A673 (cell line): ENCODE results near the gene ENTPD2. TPM values are rescaled to one million over a fixed set of nuclear protein-coding genes. Genes with fewer than 3 reads are reported as not detected.

ENCODE experiments used
- BruUV-seq: library from RNA; stranded (reverse); fragments of 400-500 nt; replicated peaks from 2 replicates; lab custom pipeline; 2021; lab: Mats Ljungman, UMichigan
- CTCF ChIA-PET: fragments of 300-600 bp; sonication (Branson Sonifier 250); formaldehyde crosslinking; loops from one replicate; lab custom pipeline; 2022; ENCODE audit warnings: antibody characterized with exemption; lab: Charles Lee
- POLR2A ChIA-PET: fragments of 300-600 bp; sonication (Branson Sonifier 250); formaldehyde crosslinking; loops from one replicate; lab custom pipeline; 2022; ENCODE audit warnings: antibody characterized with exemption; ENCODE audit not compliant: low non-redundant PET; lab: Charles Lee
- DNase-seq: peaks from one replicate; pipeline ENCODE4 v3.0.0-alpha.2; 2015; ENCODE audit warnings: low spot score
- H3K27ac ChIP-seq: fragments of 200-600 bp; sonication (generic); 2 replicates; pipeline ENCODE4 v1.5.1; 2016; ENCODE audit warnings: mixed run types, low read depth, mild to moderate bottlenecking, mixed read lengths, antibody characterized with exemption, low read length; ENCODE audit not compliant: poor library complexity, severe bottlenecking
- H3K27me3 ChIP-seq: fragments of 200-600 bp; sonication (generic); replicated peaks from 2 replicates; pipeline ENCODE4 v1.6.1; 2017; ENCODE audit warnings: mixed run types, low read depth, mild to moderate bottlenecking, mixed read lengths, antibody characterized with exemption, low read length; ENCODE audit not compliant: insufficient read depth, poor library complexity
- H3K36me3 ChIP-seq: fragments of 200-600 bp; sonication (generic); 2 replicates; pipeline ENCODE4 v1.6.1; 2016; ENCODE audit warnings: mixed run types, mild to moderate bottlenecking, mixed read lengths, antibody characterized with exemption, low read length; ENCODE audit not compliant: insufficient read depth, poor library complexity, severe bottlenecking
- H3K4me1 ChIP-seq: fragments of 200-600 bp; sonication (generic); 2 replicates; pipeline ENCODE4 v1.6.1; 2017; ENCODE audit warnings: mixed run types, mild to moderate bottlenecking, mixed read lengths, antibody characterized with exemption, low read length; ENCODE audit not compliant: insufficient read depth, poor library complexity, severe bottlenecking
- H3K4me3 ChIP-seq: fragments of 200-600 bp; sonication (generic); 2 replicates; pipeline ENCODE4 v1.5.1; 2016; ENCODE audit warnings: low read depth, mixed run types, mild to moderate bottlenecking, mixed read lengths, low read length; ENCODE audit not compliant: poor library complexity, severe bottlenecking
- H3K9me3 ChIP-seq: fragments of 200-600 bp; sonication (generic); 2 replicates; pipeline ENCODE4 v1.6.1; 2016; ENCODE audit warnings: mixed run types, low read depth, mild to moderate bottlenecking, mixed read lengths, antibody characterized with exemption, low read length; ENCODE audit not compliant: poor library complexity, severe bottlenecking
- CTCF ChIP-seq: fragments of 300-800, 200-600 bp; sonication (generic); conservative IDR thresholded peaks from 2 replicates; pipeline ENCODE4 v1.5.1; 2017; ENCODE audit warnings: low read depth, mild to moderate bottlenecking, antibody characterized with exemption, low read length, moderate library complexity, mixed read lengths
- EZH2 ChIP-seq: fragments of 200-600 bp; sonication (generic); IDR thresholded peaks from 2 replicates; pipeline ENCODE4 v1.6.1; 2017; ENCODE audit warnings: borderline replicate concordance, low read depth, mild to moderate bottlenecking, mixed read lengths, antibody characterized with exemption, low read length; ENCODE audit not compliant: poor library complexity, severe bottlenecking
- intact Hi-C: fragments of 100-400 bp; cut with micrococcal nuclease; formaldehyde crosslinking; loops from one replicate; pipeline ENCODE4 v1.10.0; 2022; ENCODE audit not compliant: unreplicated experiment
- total RNA-seq: library from RNA; stranded (reverse); gene quantifications from 2 replicates; pipeline ENCODE4 v1.2.3, GENCODE V29; 2021

The ENTPD2 gene
- total RNA-seq, 1 experiment from 2014 or later = not detected

DNA sequence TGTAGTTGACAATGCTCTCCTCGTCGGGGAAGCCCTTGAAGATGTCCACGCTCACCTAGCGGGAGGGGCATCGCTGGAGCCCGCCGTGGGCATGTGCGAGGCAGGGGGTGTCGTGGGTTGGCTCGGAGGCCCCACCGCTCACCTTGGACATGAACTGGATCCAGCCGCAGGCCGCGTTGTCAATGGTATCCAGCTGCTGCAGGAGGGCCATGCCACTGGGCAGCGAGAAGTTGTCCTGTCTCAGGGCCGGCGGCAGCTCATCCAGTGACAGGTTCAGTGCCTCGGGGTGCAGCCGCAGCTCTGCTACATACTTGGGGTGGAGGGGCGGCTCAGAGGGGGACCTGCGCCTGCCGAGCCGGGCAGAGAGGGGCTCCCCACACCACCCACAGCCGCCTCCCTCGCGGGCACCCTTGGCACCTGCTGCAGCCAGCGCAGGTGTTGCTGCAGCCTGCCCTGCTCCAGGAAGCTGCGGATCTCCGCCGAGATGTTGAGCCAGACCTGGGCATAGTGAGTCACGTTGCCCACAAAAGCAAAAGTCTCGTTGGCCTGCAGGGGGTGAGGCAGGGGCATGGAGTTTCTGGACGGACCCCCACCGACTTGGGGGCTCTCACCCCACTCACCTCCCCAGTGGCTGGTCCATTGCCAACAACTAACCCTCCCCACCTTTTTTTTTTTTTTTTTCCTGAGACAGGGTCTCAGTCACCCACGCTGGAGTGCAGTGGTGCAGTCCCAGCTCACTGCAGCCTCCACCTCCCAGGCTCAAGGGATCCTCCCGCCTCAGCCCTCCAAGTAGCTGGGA lies 34.9 kb downstream of the ENTPD2 start:
- Histone ChIP-seq H3K4me1 (no peaks in the 10 kb centered on the region), H3K36me3 (peaks cover 4% of the 10 kb centered on the region), H3K4me3 (no peak overlapping the region), H3K27ac (no peak overlapping the region), H3K27me3 (no peaks in the 10 kb centered on the region), H3K9me3 (no peaks in the 10 kb centered on the region)
- TF ChIP-seq EZH2 = no peak
- no peak for TF ChIP-seq CTCF
- intact Hi-C loops = no loop called here
- CTCF ChIA-PET = interaction anchor here (0.6 kb wide), 1 partner anchor 16 kb away, joined by 3 read pairs; no protein-coding TSS in a partner anchor
- BruUV-seq = no TSS peak
- no peak for DNase-seq
- POLR2A ChIA-PET = no interaction called here

DNA sequence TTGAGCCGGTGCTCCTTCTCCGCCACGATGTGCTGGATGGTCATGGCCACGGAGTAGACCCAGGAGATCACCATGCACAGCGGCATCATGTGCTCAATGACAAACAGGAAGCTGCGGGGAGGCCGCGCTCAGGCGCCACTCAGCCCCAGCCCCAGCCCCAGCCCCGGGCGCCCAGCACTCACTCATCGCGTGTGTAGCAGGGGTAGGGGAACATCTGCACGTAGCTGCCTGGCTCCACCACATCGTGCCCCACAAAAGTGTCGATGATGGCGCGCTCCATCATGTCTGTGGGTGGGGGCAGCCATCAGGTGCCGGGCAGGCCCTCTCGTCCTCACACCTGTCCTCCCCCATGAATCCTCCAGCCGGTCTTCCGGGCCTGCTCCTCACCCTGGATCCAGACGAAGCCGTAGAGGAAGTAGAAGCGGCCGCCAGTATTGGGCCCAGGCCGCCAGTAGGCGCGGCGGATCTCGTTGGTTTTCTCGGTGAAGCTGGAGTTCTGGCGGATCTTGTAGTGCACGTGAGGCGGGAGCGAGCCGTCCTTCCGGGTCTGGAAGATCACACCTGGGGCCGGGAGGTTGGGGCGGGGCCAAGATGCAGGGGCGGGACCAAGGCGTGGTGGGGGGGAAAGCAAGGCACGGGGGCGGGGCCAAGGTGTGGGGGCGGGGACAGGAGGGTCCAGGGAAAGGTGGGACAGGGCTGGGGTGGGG lies 35.9 kb downstream of the ENTPD2 start:
- Histone ChIP-seq H3K27me3 (no peaks in the 10 kb centered on the region), H3K36me3 (peaks cover 4% of the 10 kb centered on the region), H3K4me3 (no peak overlapping the region), H3K9me3 (no peaks in the 10 kb centered on the region), H3K27ac (no peak overlapping the region), H3K4me1 (no peaks in the 10 kb centered on the region)
- no TSS peak for BruUV-seq
- ChIA-PET CTCF (no interaction called here), POLR2A (no interaction called here)
- intact Hi-C loops = no loop called here
- DNase-seq = no peak
- TF ChIP-seq EZH2 = no peak
- TF ChIP-seq CTCF = no peak

DNA sequence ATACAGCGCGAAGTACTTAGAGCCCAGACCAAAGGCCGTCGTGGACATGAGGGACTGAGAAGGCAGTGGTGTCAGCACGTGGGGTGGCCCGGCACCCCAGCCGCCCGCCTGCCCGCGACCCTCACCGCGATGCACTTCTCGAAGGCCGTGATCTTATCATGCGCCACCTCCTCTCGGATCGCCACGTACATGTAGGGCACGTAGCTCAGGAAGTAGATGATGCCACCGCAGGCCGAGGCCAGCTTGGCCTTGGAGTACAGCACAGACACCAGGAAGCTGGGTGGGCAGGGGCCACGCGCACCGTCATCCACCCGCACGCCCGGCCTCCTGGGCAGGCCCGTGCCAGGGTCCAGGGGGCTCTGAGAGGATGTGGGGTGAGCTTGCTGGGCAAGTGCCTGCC lies 36.8 kb downstream of the ENTPD2 start:
- ChIA-PET CTCF (no interaction called here), POLR2A (no interaction called here)
- Histone ChIP-seq H3K9me3 (no peaks in the 10 kb centered on the region), H3K36me3 (peaks cover 4% of the 10 kb centered on the region), H3K27ac (no peak overlapping the region), H3K4me3 (no peak overlapping the region), H3K27me3 (no peaks in the 10 kb centered on the region), H3K4me1 (no peaks in the 10 kb centered on the region)
- intact Hi-C loops = no loop called here
- DNase-seq = no peak
- TF ChIP-seq EZH2 (no peak), CTCF (no peak)
- no TSS peak for BruUV-seq
